ENCODE measurements around the gene GPR146. TPM values are rescaled to one million over a fixed set of nuclear protein-coding genes. Genes with fewer than 3 reads are reported as not detected.

Gene GPR146
- total RNA-seq, 2 experiments from 2014 or later = 9.9 to 13.7 TPM

- H3K9me3 ChIP-seq (ENCODE audit: control insufficient read depth in 1 of 2, insufficient read depth in 1 of 2, low read length in 2 of 2) = no peaks in the 10 kb centered on the region
- peaks cover 36% of the 10 kb centered on the region for H3K4me1 Mint-ChIP-seq (ENCODE audit: low read depth)
- no peaks in the 10 kb centered on the region for H3K27me3 ChIP-seq (ENCODE audit: control insufficient read depth in 1 of 2, insufficient read depth in 2 of 2, low read length in 2 of 2)
- DNase-seq (peak in 4 of 14 experiments; percentile 29 to 66 (median 42)), ATAC-seq (ENCODE audit: poor library complexity) (peak; percentile 39)
- H3K27ac ChIP-seq (ENCODE audit: low read depth in 1 of 2, low read length in 2 of 2) = no peak overlapping the region
- intact Hi-C loops (cut with DNase I, micrococcal nuclease) = no loop called here
- H3K36me3 Mint-ChIP-seq (ENCODE audit: low read depth) = peaks cover 22% of the 10 kb centered on the region
- no peaks in the 10 kb centered on the region for H3K9me3 Mint-ChIP-seq
- POLR2A ChIA-PET = interaction anchor here (1.1 to 1.2 kb wide), 2 partner anchors 14 to 65 kb away, joined by 3 to 5 read pairs; partner anchors contain the start of gene GPR146
- H3K36me3 ChIP-seq (ENCODE audit: insufficient read depth, low read length) = no peaks in the 10 kb centered on the region
- no peaks in the 10 kb centered on the region for H3K27me3 Mint-ChIP-seq
- H3K4me1 ChIP-seq (ENCODE audit: insufficient read depth, low read length) = peaks cover 48% of the 10 kb centered on the region
- TF ChIP-seq CTCF (IDR thresholded peaks at IDR 0.05) = no peak
- CTCF ChIA-PET = interaction anchor here (1.3 to 1.6 kb wide), 2 partner anchors 14 to 66 kb away, joined by 3 to 10 read pairs; partner anchors contain the start of gene GPR146
- H3K27ac Mint-ChIP-seq = peak overlapping the region; percentile 72
- H3K4me3 ChIP-seq (ENCODE audit: low read length) = no peak overlapping the region
- H3K4me3 Mint-ChIP-seq = peak overlapping the region; percentile 69
Measured at GRCh38 chr7:1058821-1059199, 14.5 kb downstream of the GPR146 start.

DNA sequence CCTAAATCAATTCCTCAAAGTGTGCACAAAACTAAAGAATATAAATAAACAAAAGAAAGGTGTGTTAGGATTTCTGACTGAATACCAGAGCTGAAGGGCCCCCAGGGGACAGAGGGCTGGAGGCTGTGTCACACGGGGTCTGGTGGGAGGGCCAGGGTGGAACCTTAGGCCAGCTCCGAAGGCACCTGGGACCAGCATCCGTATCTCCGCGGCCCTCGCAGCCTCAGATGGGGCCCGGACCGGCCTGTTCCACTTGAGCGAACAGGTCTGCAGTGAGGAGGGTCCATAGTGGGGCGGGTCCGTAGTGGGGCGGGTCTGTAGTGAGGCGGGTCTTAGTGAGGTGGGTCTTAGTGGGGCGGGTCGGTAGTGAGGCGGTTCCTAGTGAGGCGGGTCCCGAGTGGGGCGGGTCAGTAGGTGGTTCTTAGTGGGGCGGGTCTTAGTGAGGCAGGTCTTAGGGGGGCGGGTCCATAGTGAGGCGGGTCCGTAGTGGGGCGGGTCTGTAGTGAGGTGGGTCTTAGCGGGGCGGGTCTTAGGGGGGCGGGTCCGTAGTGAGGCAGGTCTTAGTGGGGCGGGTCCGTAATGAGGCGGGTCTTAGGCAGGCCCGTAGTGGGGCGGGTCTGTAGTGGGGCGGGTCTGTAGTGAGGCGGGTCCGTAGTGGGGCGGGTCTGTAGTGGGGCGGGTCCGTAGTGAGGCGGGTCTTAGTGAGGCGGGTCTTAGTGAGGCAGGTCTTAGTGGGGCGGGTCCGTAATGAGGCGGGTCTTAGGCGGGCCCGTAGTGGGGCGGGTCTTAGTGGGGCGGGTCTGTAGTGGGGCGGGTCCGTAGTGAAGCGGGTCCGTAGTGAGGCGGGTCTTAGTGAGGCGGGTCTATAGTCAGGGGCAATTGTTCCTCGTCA lies 15.1 kb downstream of the GPR146 start:
- Mint-ChIP-seq H3K27ac (peak overlapping the region; percentile 72), H3K4me3 (peak overlapping the region; percentile 69), H3K27me3 (no peaks in the 10 kb centered on the region), H3K36me3 (ENCODE audit: low read depth) (peaks cover 22% of the 10 kb centered on the region), H3K4me1 (ENCODE audit: low read depth) (peaks cover 36% of the 10 kb centered on the region), H3K9me3 (no peaks in the 10 kb centered on the region)
- H3K27me3 ChIP-seq (ENCODE audit: control insufficient read depth in 1 of 2, insufficient read depth in 2 of 2, low read length in 2 of 2) = no peaks in the 10 kb centered on the region
- H3K4me1 ChIP-seq (ENCODE audit: insufficient read depth, low read length) = peaks cover 41% of the 10 kb centered on the region
- peak in 3 of 14 experiments; percentile 15 to 64 (median 37) for DNase-seq
- H3K36me3 ChIP-seq (ENCODE audit: insufficient read depth, low read length) = no peaks in the 10 kb centered on the region
- peak; percentile 45 for ATAC-seq (ENCODE audit: poor library complexity)
- H3K27ac ChIP-seq (ENCODE audit: low read depth in 1 of 2, low read length in 2 of 2) = no peak overlapping the region
- TF ChIP-seq CTCF (IDR thresholded peaks at IDR 0.05) = no peak
- no peak overlapping the region for H3K4me3 ChIP-seq (ENCODE audit: low read length)
- intact Hi-C loops (cut with DNase I, micrococcal nuclease) = no loop called here
- CTCF ChIA-PET = interaction anchor here (1.3 to 7.6 kb wide), 3 partner anchors 15 to 66 kb away, joined by 3 to 220 read pairs (median 10); partner anchors contain the start of gene GPR146
- no peaks in the 10 kb centered on the region for H3K9me3 ChIP-seq (ENCODE audit: control insufficient read depth in 1 of 2, insufficient read depth in 1 of 2, low read length in 2 of 2)
- POLR2A ChIA-PET = interaction anchor here (1.1 to 1.2 kb wide), 3 partner anchors 15 to 66 kb away, joined by 3 to 5 read pairs (median 3); partner anchors contain the start of gene GPR146

GRCh38 chr7:1060315-1061072 lies 16.1 kb downstream of the GPR146 start:
- no peaks in the 10 kb centered on the region for H3K36me3 ChIP-seq (ENCODE audit: insufficient read depth, low read length)
- intact Hi-C loops (cut with DNase I, micrococcal nuclease) = no loop called here
- peaks cover 39% of the 10 kb centered on the region for H3K4me1 ChIP-seq (ENCODE audit: insufficient read depth, low read length)
- H3K4me1 Mint-ChIP-seq (ENCODE audit: low read depth) = peaks cover 29% of the 10 kb centered on the region
- no peak overlapping the region for H3K4me3 ChIP-seq (ENCODE audit: low read length)
- no peak for TF ChIP-seq CTCF (IDR thresholded peaks at IDR 0.05)
- POLR2A ChIA-PET = interaction anchor here (1.0 to 1.1 kb wide), 2 partner anchors 67 to 85 kb away, joined by 3 to 4 read pairs; partner anchors contain the start of gene COX19
- peaks cover 14% of the 10 kb centered on the region for H3K36me3 Mint-ChIP-seq (ENCODE audit: low read depth)
- no peaks in the 10 kb centered on the region for H3K27me3 Mint-ChIP-seq
- no peak overlapping the region for H3K27ac ChIP-seq (ENCODE audit: low read depth in 1 of 2, low read length in 2 of 2)
- no peak for ATAC-seq (ENCODE audit: poor library complexity)
- DNase-seq = peak in 1 of 14 experiments; percentile 63
- no peak overlapping the region for H3K4me3 Mint-ChIP-seq
- no peaks in the 10 kb centered on the region for H3K9me3 ChIP-seq (ENCODE audit: control insufficient read depth in 1 of 2, insufficient read depth in 1 of 2, low read length in 2 of 2)
- H3K27ac Mint-ChIP-seq = no peak overlapping the region
- H3K27me3 ChIP-seq (ENCODE audit: control insufficient read depth in 1 of 2, insufficient read depth in 2 of 2, low read length in 2 of 2) = no peaks in the 10 kb centered on the region
- CTCF ChIA-PET = interaction anchor here (1.0 to 7.6 kb wide), 2 partner anchors 16 to 66 kb away, joined by 3 to 220 read pairs; partner anchors contain the start of gene GPR146
- no peaks in the 10 kb centered on the region for H3K9me3 Mint-ChIP-seq

Measured in CD4-positive, alpha-beta T cell (primary cell).